RKO (cell line): Measurements from ENCODE around the gene EMP1.

ENCODE experiments used
- DNase-seq: peaks from one replicate; pipeline ENCODE4 v3.0.0-alpha.2; 2016; ENCODE audit warnings: low spot score

The EMP1 gene

DNA sequence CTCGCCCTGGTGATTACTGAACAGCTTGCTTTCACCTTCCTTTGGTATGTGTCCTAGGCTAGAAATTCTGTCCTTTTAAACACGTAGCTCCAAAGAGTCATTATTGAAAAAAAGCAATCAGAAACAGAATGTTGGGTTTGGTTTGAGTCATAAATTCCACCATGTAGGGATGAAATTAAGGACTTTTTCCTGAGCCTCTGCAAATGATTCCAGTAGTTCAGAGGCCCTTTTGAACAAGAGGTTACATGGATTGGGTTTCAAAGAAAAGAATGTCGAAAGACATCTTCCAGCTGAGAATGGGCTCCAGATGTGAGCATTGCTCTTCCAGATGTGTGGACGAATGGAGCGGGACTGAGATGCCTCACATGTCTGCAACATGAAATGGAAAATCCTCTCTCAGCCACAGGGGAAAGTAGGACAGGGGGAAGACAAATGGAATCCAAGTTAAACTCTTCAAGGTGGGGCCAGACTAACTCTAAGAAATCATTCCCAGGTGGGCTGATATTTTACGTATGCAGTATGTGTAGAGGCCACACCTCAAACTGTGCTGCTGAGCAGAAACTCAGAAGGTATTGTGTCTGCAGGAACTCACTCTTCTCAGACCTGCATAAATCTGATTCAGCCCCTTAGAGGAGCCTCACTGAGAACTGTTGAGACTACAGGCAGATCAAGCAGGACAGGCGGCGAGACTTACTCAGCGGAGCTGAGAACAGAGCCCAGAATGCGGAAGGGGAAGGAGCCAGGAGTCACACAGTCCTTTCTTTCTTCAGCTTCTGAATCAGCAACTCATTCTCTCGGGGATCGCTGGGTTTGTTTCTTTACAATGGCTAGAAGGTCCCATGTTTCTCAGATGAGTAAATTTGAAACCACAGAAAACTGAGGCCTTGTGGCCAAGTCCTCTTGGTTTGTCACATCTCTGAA is 23.3 kb upstream of the EMP1 start:
- no peak for DNase-seq

GRCh38 chr12:13175499-13175898 is 21.0 kb upstream of the EMP1 start:
- DNase-seq: no peak

GRCh38 chr12:13176256-13176655 is 20.3 kb upstream of the EMP1 start:
- DNase-seq: no peak

- peak; percentile 34 for DNase-seq
Measured at GRCh38 chr12:13177373-13177772, 19.2 kb upstream of the EMP1 start.

- DNase-seq: no peak
Measured at GRCh38 chr12:13177906-13178305, 18.6 kb upstream of the EMP1 start.

DNA sequence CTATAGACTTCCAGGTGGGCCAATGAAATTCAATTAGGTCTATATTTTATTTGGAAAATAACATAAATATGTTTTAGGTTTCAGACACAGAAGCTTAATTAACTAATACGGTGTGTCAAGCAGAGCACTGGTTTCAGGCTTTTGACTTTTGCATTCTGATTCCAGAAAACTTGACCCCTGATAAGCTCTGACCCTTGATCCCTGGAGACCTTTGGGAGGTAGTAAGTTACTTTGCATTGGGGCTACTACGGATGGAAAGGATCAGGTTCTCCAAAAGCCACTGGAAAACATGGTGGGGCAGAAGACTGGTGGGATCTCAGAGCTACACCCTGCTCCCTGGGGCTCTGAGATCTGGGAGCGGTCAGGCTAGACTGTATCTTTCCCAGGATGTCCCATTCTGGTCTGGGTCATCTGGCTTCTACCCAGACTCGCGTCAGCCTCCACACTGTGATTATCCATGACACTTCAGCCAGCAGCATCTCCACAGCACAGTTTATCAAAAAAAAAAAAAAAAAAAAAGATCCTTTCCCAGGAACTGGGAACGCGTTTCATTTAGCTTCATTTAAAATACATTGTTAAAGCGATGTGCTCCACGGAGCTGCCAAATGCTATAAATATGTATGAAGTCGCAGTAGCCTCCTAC is 17.8 kb upstream of the EMP1 start:
- no peak for DNase-seq

DNA sequence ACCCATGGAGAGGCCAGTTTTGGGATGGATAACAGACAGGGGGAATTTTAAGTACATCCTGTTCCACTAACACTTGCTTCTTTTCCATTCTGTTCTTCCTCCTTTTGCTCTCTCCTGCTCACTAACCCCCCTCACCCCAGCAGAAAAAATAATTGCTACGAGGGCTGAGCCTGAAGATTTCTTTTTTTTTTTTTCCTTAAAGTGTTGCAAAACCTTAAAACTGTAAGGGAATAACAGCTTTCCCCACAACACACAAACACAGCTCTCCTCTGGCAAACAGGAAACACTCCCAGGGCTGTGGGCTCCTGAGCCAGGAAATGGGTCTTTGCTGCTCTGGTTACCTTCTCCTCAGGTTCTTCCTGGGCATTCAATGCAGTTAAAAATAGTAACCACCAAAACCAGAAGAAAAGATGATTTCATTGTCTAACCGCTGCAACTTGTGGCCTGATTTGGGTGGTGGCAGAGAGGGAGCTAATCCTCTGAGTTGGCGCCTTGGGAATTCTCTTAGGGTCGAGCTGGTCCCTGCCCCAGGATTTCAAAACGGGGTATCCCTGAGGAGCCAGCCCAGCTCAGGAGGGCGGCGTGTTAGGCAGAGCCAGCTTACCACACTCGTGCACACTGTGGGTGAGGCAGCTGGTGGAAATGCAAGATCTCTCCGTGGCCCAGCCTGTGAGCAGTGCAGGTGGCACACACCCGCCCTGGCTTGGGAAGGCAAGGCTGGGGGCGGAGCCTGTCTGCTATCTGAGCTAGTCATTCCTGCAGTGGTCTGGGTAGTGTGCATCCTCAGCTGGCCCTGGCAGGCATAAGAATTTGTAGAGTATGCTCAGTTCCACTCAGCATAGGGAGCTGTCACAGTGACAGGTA is 17.1 kb upstream of the EMP1 start:
- DNase-seq: no peak

DNA sequence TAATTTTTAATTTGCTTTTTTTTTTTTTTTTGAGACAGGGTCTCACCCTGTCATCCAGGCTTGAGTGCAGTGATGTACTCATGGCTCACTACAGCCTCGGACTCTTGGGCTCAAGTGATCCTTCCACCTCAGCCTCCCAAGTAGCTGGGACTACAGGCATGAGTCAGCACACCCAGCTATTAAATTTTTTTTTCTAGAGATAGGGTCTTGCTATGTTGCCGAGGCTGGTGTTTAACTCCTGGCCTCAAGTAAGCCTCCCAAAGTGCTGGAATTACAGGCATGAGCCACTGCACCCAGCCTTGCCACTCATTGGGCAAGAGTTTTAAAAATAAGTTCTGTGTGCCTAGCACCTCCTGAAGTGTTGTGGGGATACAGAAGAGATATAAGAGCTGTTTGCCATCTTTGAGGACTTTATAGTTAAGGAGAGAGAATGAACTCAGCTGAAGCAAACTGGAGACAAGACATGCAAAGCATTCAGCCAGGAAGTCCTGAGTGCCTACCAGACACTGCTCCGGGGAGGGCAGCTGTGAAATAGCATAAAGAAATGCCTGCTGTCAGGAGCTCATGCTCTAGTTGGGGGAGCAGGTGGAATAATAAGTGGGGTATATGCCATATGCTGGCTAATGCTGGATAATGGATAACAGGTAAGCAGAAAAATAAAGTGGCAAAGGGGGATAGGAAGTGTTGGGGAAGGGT is 15.0 kb upstream of the EMP1 start:
- DNase-seq: no peak

GRCh38 chr12:13182881-13183280 is 13.6 kb upstream of the EMP1 start:
- DNase-seq: no peak

GRCh38 chr12:13183620-13184019 is 12.9 kb upstream of the EMP1 start:
- peak; percentile 24 for DNase-seq

GRCh38 chr12:13186302-13186701 is 10.2 kb upstream of the EMP1 start:
- DNase-seq: no peak

DNA sequence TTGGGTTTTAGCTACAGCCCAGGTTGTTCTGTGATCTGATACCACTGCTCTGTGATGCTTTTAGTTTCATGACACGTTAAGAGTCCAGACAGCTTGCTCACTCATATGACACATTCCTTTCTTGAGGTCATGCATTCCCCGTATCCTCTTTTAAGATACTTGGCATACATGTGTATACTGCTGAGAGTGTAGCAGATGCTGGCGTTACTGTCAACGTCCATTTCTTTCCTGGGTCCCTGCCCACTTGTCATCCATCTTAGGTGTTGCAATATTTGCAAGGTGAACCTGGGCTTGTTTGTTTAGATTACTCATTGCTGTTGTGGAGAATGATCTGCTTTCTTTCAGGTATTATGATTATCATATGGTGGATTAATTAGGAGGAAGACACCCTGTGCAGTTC is 9.1 kb upstream of the EMP1 start:
- peak; percentile 88 for DNase-seq

DNA sequence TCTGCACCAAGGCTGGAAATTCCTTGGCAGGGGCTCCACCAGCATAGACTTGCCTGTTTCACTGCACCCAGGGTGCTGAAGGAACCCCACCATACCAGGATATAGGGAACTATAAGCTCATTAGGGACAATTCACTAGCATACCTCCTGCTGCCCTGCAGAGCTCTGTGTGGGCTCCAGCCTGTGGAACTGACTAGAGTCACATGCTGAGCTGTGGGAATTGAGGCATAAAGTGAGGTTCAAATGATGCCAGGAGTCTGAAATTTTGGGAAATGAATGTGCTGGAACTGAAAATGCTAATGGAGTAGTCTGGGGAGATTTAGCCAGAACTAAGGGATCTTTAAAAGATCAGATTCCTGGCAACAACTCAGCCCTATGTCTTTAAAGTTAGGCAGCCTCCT is 7.3 kb upstream of the EMP1 start:
- DNase-seq: no peak

- no peak for DNase-seq
Measured at GRCh38 chr12:13190275-13190674, 6.3 kb upstream of the EMP1 start.

DNA sequence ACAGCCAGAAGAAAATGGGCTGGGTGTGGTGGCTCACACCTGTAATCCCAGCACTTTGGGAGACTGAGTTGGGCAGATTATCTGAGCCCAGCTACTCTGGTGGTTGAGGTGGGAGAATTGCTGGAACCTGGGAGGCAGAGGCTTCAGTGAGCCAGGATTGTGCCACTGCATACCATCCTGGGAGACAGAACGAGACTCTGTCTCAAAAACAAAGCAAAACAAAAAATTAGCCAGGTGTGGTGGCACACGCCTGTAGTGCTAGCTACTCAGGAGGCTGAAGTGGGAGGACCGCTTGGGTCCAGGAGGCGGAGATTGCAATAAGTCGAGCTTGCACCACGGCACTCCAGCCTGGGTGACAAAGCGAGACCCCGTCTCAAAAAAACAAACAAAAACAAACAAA is 3.8 kb upstream of the EMP1 start:
- no peak for DNase-seq

- no peak for DNase-seq
Measured at GRCh38 chr12:13193505-13194231, 2.9 kb upstream of the EMP1 start.

- DNase-seq: no peak
Measured at GRCh38 chr12:13194401-13195110, 2.0 kb upstream of the EMP1 start.

DNA sequence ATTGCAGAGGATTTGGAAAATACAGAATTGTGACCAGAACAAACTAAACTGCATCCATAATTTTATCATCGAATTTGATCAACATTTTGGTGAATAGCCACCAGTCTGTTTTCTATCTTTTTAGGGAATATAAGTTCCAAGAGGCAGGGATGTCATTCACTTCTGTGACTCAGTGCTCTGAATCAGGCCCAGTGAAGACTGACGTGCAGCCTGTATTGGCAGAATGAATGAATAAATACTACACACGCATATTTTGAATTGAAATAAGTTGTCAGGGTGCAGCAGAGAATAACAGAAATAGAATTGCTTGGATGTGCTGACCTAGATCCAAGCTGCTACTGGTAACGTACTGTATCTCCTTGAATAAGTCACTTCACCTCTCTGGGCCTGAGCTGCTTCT is 1.3 kb upstream of the EMP1 start:
- DNase-seq: peak; percentile 74

DNA sequence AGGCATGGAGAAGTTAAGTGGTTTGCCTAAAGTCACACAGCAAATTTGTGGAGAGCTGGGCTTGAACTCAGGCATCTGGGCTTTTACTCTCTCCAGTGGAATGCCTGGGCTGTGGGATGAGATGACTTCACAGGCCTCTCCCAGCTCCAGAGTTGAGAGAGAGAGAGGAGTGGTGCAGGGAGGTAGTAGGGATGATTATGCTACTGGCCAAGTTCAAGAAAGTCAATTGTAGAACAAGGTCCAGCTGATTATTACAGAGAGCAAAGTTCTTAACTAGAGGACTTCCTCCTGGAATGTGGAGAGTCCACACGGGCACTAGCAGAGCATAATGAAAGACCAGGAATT is 769 bp upstream of the EMP1 start:
- DNase-seq: no peak

DNA sequence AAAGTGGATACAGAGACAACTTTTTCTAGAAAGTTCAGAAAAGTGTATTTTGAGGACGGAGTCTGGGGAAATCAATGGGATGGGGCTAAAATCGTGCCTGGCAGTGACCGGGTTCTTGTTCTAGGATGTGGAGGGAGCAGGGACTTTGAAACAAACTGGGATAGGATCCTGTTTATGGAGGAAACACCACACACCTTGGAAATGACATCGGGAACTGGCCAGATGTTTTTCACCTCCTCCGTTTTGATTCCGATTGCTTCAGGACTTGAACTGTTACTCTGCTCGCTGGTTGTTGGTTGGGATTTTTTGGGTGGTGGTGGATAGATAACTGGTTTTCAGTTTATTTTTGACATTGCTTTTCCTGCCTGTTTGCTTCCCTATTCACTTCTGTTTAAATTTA is 506 bp downstream of the EMP1 start:
- DNase-seq: no peak
